Skin of body (tissue), 2 donors: ENCODE data around the gene TRIM24. TPM values are rescaled to one million over a fixed set of nuclear protein-coding genes. Genes with fewer than 3 reads are reported as not detected.
A peak's percentile ranks its signal among the peaks of the same experiment; 100 is the strongest.
"Not testable (repeated sequence)": the region's sequence is repeated elsewhere in the genome, so short reads cannot be mapped to it uniquely, and the experiment has no call there.

Source experiments
- DNase-seq: peaks from one replicate; lab custom pipeline; 2025; lab: John Stamatoyannopoulos, UW
- total RNA-seq: library from RNA; depleted of rRNA; stranded (reverse); fragments of >200 nt; gene quantifications from one replicate; pipeline ENCODE4 v1.2.3, GENCODE V29; 2014

TRIM24 gene
- total RNA-seq, 1 donor from 2014 or later, result 11.0 TPM

GRCh38 chr7:138460649-138461607 lies 869 bp downstream of the TRIM24 start:
- peak; percentile 9 for DNase-seq

- not testable (repeated sequence) for DNase-seq
These were observed 3.2 kb downstream of the TRIM24 start for GRCh38 chr7:138463291-138463618.

GRCh38 chr7:138465046-138465445 lies 5.0 kb downstream of the TRIM24 start:
- no peak for DNase-seq

GRCh38 chr7:138466069-138466756 lies 6.2 kb downstream of the TRIM24 start:
- not testable (repeated sequence) for DNase-seq

- peak; percentile 6 for DNase-seq
These were observed 8.4 kb downstream of the TRIM24 start for GRCh38 chr7:138468244-138469123.

GRCh38 chr7:138470391-138471157 lies 10.5 kb downstream of the TRIM24 start:
- no peak for DNase-seq

- no peak for DNase-seq
These were observed 12.4 kb downstream of the TRIM24 start for GRCh38 chr7:138472292-138473079.

GRCh38 chr7:138475377-138475776 lies 15.3 kb downstream of the TRIM24 start:
- DNase-seq, result no peak

GRCh38 chr7:138477081-138477578 lies 17.1 kb downstream of the TRIM24 start:
- DNase-seq, result no peak

GRCh38 chr7:138477581-138477980 lies 17.5 kb downstream of the TRIM24 start:
- DNase-seq, result no peak

GRCh38 chr7:138478499-138478908 lies 18.4 kb downstream of the TRIM24 start:
- DNase-seq, result no peak

- no peak for DNase-seq
These were observed 20.5 kb downstream of the TRIM24 start for GRCh38 chr7:138480527-138480926.

GRCh38 chr7:138481447-138482380 lies 21.7 kb downstream of the TRIM24 start:
- DNase-seq, result no peak

- DNase-seq, result no peak
These were observed 23.5 kb downstream of the TRIM24 start for GRCh38 chr7:138483531-138483930.

- not testable (repeated sequence) for DNase-seq
These were observed 25.4 kb downstream of the TRIM24 start for GRCh38 chr7:138485508-138485907.

GRCh38 chr7:138489139-138489538 lies 29.1 kb downstream of the TRIM24 start:
- DNase-seq, result not testable (repeated sequence)

- DNase-seq, result no peak
These were observed 31.7 kb downstream of the TRIM24 start for GRCh38 chr7:138491612-138492386.

- DNase-seq, result no peak
These were observed 32.4 kb downstream of the TRIM24 start for GRCh38 chr7:138492423-138492822.
